SKM-1 (cell line): ENCODE measurements around the gene ARHGAP44.
A peak's percentile ranks its signal among the peaks of the same experiment; 100 is the strongest.

Source experiments
- DNase-seq: peaks from one replicate; lab custom pipeline; 2025; ENCODE audit not compliant: unreplicated experiment; lab: John Stamatoyannopoulos, UW

Gene ARHGAP44

GRCh38 chr17:13016881-13017654 lies 227.8 kb downstream of the ARHGAP44 start:
- DNase-seq, result no peak

DNA sequence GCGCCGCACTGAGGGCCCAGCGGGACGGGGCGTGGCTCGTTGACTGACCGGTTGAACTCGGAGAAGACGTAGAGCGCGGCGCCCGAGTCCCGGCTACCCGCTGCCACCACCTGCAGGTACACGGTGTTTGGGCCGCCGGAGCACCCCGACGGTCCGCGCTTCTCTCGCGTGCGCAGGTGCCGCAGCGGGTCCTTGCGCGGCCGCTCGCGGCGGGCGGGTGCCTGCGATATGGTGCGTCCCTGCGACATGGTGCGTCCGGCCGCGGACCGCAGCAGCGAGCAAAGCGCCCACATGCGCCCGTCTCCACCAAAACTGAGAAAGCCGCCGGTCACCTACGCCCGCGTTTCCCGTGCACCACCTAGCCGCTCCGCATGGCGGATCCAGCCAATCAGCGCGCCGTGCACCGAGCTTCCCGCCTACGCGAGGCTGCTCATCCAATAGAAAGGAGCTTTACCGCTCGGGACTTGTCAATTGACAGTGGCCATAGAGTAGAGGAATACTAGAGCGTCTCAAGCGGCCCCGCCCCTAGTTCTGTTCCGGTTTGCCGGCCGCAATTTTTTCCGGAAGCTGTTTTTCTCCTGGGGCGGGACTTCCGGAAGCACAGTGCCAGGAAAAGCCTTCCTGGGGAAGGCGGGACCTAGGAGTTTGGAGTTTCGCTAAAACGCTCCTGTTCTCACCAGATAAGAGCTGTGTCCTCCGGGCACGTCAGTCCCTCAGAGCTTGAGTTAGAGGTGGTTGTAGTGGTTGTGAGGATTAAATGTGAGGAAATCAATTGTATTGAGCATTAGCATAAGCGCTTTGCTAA lies 228.6 kb downstream of the ARHGAP44 start, which contains the start of gene ELAC2:
Gene ELAC2, minus strand, starts transcription at position 373 of the 805 bp plus-strand sequence. Its CDS starts 80 bp downstream, at position 293.
- peak; percentile 50 for DNase-seq

- DNase-seq, result no peak
These were observed 234.7 kb downstream of the ARHGAP44 start for GRCh38 chr17:13024016-13024415.

DNA sequence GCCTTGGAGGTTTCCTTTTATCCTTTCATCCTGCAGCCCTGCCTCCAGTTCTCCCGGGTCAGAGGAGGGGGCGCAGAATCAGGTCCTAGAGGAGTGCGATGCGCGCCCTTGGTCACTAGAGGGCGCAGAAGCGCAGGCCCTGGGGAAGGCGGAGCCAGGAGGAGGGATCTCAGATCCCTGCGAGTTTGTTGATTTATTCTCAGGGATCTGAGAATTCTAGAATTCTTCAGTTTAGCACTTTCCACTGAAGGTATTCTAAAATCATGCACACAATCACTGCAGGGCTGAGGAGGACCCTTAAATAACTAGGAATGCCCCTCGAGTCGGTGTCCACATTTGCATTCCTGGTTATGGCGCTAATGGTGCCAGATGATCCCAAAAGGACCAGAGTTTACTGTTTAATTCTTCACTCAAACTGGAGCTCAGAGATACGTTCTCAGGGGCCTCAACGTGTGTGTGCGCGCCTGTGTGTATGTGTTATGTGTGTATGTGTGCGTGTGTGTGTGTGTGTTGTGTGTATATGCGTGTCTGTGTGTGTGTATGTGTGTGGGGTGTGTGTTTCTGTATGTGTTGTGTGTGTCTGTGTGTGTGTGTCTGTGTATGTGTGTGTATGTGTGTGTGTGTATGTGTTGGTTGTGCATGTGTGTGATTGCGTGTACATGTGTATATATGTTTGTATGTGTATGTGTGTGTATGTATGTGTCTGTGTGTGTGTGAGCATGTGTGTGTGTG lies 235.4 kb downstream of the ARHGAP44 start:
- DNase-seq, result no peak

DNA sequence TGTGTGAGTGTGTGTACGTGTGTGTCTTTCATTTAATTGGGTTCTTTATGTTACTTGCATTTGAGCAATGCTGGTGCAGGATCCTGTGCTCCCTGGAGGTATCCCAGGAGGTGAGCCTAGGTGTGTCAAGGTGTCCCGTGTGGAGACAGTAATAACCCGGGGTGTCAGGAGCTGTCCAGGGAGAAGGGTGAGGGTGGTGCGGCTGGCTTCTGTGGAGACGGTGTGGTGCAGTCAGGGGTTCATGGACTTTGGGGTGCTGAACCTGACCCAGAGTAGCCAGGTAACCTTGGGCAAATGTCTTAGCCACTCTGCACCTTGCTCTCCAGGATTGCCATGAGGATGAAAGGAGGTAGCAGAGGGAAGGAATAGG lies 235.9 kb downstream of the ARHGAP44 start:
- no peak for DNase-seq

GRCh38 chr17:13025687-13026086 lies 236.4 kb downstream of the ARHGAP44 start:
- no peak for DNase-seq

GRCh38 chr17:13027246-13027645 lies 237.9 kb downstream of the ARHGAP44 start:
- DNase-seq, result no peak

GRCh38 chr17:13029340-13029739 lies 240.0 kb downstream of the ARHGAP44 start:
- DNase-seq, result no peak

GRCh38 chr17:13030056-13030455 lies 240.8 kb downstream of the ARHGAP44 start:
- no peak for DNase-seq

- DNase-seq, result no peak
These were observed 241.4 kb downstream of the ARHGAP44 start for GRCh38 chr17:13030459-13031300.

GRCh38 chr17:13031718-13032350 lies 242.5 kb downstream of the ARHGAP44 start:
- no peak for DNase-seq

- no peak for DNase-seq
These were observed 246.1 kb downstream of the ARHGAP44 start for GRCh38 chr17:13035420-13035819.

DNA sequence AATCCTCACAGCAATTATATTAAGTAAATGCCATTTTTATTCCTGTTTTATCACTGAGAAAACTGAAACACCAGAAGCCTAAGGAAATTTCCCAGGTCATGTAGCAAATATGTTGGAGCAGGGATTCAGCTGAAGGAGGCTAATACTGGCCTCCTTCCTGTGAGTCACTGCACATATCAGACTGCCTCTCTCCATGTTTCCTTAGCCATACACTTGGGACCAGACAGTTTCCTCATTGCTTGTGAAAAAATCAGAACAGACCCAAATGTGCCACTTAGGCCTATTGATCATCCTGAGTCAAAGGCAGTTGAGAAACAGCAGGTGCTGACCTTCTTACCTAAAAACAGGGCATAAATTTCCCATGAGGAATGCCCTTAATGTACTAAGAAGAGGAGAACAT lies 247.5 kb downstream of the ARHGAP44 start:
- DNase-seq, result no peak

GRCh38 chr17:13038931-13039665 lies 249.8 kb downstream of the ARHGAP44 start:
- DNase-seq, result no peak
